Fibroblast of villous mesenchyme (primary cell): ENCODE results near the gene HLCS. TPM values are rescaled to one million over a fixed set of nuclear protein-coding genes. Genes with fewer than 3 reads are reported as not detected.

ENCODE experiments used
- DNase-seq: peaks from one replicate; pipeline ENCODE4 v3.0.0-alpha.2; 2010; ENCODE audit warnings: low read depth
- H3K4me3 ChIP-seq: 2 replicates; pipeline ENCODE4 v1.5.1; 2011; ENCODE audit warnings: low read depth, mild to moderate bottlenecking, low read length
- total RNA-seq: library from RNA; depleted of rRNA; stranded (reverse); fragments of >200 nt; gene quantifications from 2 replicates; pipeline ENCODE4 v1.2.3, GENCODE V29; 2012
- TF ChIP-seq, protein P1 (sequence below): IDR thresholded peaks from 2 replicates; pipeline ENCODE4 v1.5.1; 2012; ENCODE audit warnings: low read depth, mild to moderate bottlenecking, low read length; ENCODE audit not compliant: insufficient read depth

Gene HLCS
- total RNA-seq, 1 donor = 44.0 TPM

DNA sequence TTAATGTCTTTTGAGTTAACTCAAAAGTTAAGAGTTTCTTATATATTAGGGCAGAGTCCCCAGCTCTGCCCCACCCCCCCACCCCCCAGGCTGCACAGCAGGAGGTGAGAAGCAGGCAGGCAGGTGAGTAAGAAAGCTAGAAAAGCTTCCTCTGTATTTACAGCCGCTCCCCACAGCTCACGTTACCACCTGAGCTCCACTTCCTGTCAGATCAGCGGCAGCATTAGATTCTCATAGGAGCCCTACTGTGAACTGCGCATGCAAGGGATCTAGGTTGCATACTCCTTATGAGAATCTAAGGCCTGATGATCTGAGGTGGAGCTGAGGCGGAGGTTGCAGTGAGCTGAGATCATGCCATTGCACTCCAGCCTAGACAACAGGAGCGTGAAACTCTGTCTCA, 185.6 kb downstream of the HLCS start:
- no peak for DNase-seq
- TF ChIP-seq, protein P1, sequence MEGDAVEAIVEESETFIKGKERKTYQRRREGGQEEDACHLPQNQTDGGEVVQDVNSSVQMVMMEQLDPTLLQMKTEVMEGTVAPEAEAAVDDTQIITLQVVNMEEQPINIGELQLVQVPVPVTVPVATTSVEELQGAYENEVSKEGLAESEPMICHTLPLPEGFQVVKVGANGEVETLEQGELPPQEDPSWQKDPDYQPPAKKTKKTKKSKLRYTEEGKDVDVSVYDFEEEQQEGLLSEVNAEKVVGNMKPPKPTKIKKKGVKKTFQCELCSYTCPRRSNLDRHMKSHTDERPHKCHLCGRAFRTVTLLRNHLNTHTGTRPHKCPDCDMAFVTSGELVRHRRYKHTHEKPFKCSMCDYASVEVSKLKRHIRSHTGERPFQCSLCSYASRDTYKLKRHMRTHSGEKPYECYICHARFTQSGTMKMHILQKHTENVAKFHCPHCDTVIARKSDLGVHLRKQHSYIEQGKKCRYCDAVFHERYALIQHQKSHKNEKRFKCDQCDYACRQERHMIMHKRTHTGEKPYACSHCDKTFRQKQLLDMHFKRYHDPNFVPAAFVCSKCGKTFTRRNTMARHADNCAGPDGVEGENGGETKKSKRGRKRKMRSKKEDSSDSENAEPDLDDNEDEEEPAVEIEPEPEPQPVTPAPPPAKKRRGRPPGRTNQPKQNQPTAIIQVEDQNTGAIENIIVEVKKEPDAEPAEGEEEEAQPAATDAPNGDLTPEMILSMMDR = no peak

GRCh38 chr21:36776981-36777617, 189.4 kb downstream of the HLCS start:
- H3K4me3 ChIP-seq = no peak overlapping the region
- TF ChIP-seq, protein P1 = no peak
- no peak for DNase-seq

More for the DNA sequence above, 185.6 kb downstream of the HLCS start:
- H3K4me3 ChIP-seq = no peak overlapping the region

- TF ChIP-seq, protein P1 = no peak
- H3K4me3 ChIP-seq = no peak overlapping the region
Observed at GRCh38 chr21:36773995-36774394, 192.5 kb downstream of the HLCS start.

GRCh38 chr21:36773117-36773516, 193.4 kb downstream of the HLCS start:
- peak; percentile 86 for DNase-seq
- TF ChIP-seq, protein P1 = no peak
- no peak overlapping the region for H3K4me3 ChIP-seq

More at GRCh38 chr21:36773995-36774394, 192.5 kb downstream of the HLCS start:
- no peak for DNase-seq

DNA sequence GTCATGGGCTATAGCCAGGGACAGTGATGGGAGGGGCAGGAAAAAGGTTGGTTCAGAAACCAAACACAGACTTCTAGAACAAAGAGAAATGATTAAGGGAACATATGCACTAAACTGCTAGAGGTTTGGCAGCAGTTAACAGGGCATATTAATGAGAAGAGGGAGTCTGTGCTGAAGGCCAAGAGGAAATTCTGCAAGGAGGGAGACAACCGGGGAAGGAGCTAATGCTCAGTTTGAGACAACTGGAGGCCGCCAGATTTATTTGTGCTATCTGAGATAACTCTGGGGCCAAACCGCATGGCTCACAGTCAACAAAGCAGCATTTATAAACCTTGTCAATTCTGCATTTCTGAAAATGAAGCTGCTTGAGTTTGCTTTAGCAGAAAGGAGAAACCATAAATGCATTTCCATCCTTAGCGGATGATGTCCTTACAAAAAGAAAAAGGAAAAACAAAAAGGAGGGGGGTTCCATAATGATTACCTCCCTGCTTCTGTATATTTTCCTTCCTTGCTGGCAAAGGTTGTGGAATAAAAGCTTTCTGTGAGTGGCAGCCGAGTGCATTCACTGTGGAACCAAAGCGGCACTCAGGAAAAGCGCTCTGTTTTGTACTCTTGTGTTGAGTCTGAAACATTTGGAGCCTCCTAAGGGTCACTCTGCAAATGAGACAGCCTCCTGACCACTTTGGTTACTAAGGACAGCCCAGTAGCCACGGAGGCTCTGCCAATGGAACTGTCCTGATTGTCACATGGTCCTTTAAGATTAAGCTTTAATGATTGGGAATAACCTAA, 197.2 kb downstream of the HLCS start:
- TF ChIP-seq, protein P1 = no peak
- DNase-seq = peak; percentile 50
- H3K4me3 ChIP-seq = no peak overlapping the region

GRCh38 chr21:36768496-36768895, 198.0 kb downstream of the HLCS start:
- TF ChIP-seq, protein P1 = no peak
- no peak for DNase-seq
- H3K4me3 ChIP-seq = no peak overlapping the region
